Keratinocyte (primary cell): Measurements from ENCODE around the gene FEN1.

Experiments used
- CTCF ChIP-seq, 3 experiments: IDR thresholded peaks in 1 of 3; conservative IDR thresholded peaks in 1 of 3; optimal IDR thresholded peaks in 1 of 3; 2 replicates in 2 of 3; 3 replicates in 1 of 3; pipeline versions ENCODE3 to v1.5.1; 2011; ENCODE audit warnings: low read length in 3 of 3, mild to moderate bottlenecking in 3 of 3, moderate library complexity in 2 of 3, control low read depth in 1 of 3, inconsistent platforms in 1 of 3; ENCODE audit not compliant: insufficient read depth in 2 of 3; ENCODE audit errors: extremely low read depth in 1 of 3
- EZH2 ChIP-seq: IDR thresholded peaks from one replicate; pipeline ENCODE4 v1.6.1; 2012; ENCODE audit warnings: inconsistent platforms, mild to moderate bottlenecking, low read length, moderate library complexity

GRCh38 chr11:61743486-61744095 lies 49.1 kb upstream of the FEN1 start:
- TF ChIP-seq CTCF (optimal IDR thresholded peaks at IDR 0.05 in 1 of 3, IDR thresholded peaks at IDR 0.05 in 1 of 3, conservative IDR thresholded peaks at IDR 0.05 in 1 of 3; ENCODE audit: extremely low read depth in 1 of 3, insufficient read depth in 2 of 3, low read length in 3 of 3) = no peak
- no peak for TF ChIP-seq EZH2
